Kidney (tissue), 14 donors: ENCODE data around the gene TMEM43. TPM values are rescaled to one million over a fixed set of nuclear protein-coding genes. Genes with fewer than 3 reads are reported as not detected.
A peak's percentile ranks its signal among the peaks of the same experiment; 100 is the strongest.

ENCODE experiments used
- DNase-seq, 5 donors: peaks; one replicate each; pipeline ENCODE4 v3.0.0-alpha.2; 2013 to 2020
- FAIRE-seq: peaks from 2 replicates; lab custom pipeline; 2012; peaks lifted over from hg19 to GRCh38; lab: Jason Lieb, UNC
- H3K27ac ChIP-seq, 2 donors: one replicate each; pipeline ENCODE4 v1.7.0; 2013; ENCODE audit warnings: low read depth in 2 of 2, low read length in 2 of 2, inconsistent platforms in 1 of 2
- H3K27me3 ChIP-seq: one replicate; pipeline ENCODE4 v1.7.1; 2013; ENCODE audit warnings: low read length, inconsistent platforms; ENCODE audit not compliant: control insufficient read depth, insufficient read depth
- H3K36me3 ChIP-seq, 3 donors: one replicate each; pipeline versions ENCODE4 v1.7.0 to v1.7.1; 2013; ENCODE audit warnings: low read length in 3 of 3, control low read depth in 1 of 3, inconsistent platforms in 1 of 3; ENCODE audit not compliant: insufficient read depth in 3 of 3, control insufficient read depth in 2 of 3
- H3K4me1 ChIP-seq, 3 donors: one replicate each; pipeline versions ENCODE4 v1.7.0 to v1.7.1; 2013; ENCODE audit warnings: low read length in 3 of 3, inconsistent platforms in 1 of 3, low read depth in 1 of 3; ENCODE audit not compliant: control insufficient read depth in 2 of 3, insufficient read depth in 2 of 3
- H3K4me3 ChIP-seq, 3 donors: one replicate each; pipeline versions ENCODE4 v1.7.0 to v1.8.1; 2013; ENCODE audit warnings: low read length in 3 of 3, control low read depth in 1 of 3, inconsistent platforms in 1 of 3
- H3K9ac ChIP-seq, 3 donors: one replicate each; pipeline versions ENCODE4 v1.7.0 to v1.7.1; 2013; ENCODE audit warnings: low read length in 3 of 3, control low read depth in 1 of 3, inconsistent platforms in 1 of 3
- H3K9me3 ChIP-seq, 3 donors: one replicate each; pipeline versions ENCODE4 v1.7.0 to v1.7.1; 2013; ENCODE audit warnings: low read length in 3 of 3, control low read depth in 1 of 3, inconsistent platforms in 1 of 3; ENCODE audit not compliant: control insufficient read depth in 2 of 3, insufficient read depth in 1 of 3
- CTCF ChIP-seq: IDR thresholded peaks from 3 replicates; pipeline ENCODE4 v1.5.1; 2012; ENCODE audit warnings: mild to moderate bottlenecking, moderate library complexity, borderline replicate concordance; ENCODE audit not compliant: insufficient read depth; ENCODE audit errors: extremely low read depth
- intact Hi-C: fragments of 100-400 bp; cut with DNase I; formaldehyde crosslinking; loops from one replicate; pipeline ENCODE4 v1.11.1; 2022
- polyA plus RNA-seq: library from polyadenylated mRNA; stranded (reverse); fragments of 350-450 nt; fragmentation: Illumina TruSeq; extraction: RNeasy Lipid Tissue Mini Kit (QIAGEN cat#74804); gene quantifications from one replicate; pipeline ENCODE4 v1.2.3, GENCODE V29; 2014; ENCODE audit warnings: low read depth, low replicate concordance; ENCODE audit not compliant: insufficient read depth
- total RNA-seq: library from RNA; stranded (reverse); fragmentation: NEBNext Ultra II Directional; extraction: Animal tissue kit (Norgen Biotek cat#: 25700); gene quantifications from one replicate; pipeline ENCODE4 v1.2.1, GENCODE V29; 2021
- donor health status: control.
- donor health status: control.
- donor health status: control.
- donor health status: control.
- donor health status: control.
- donor health status: DM: yes; HTN: yes; CAD: no.
- donor health status: Normal renal cell carcinoma (clear cell type).

Gene TMEM43
- total and polyA plus RNA-seq, 2 donors from 2014 or later: 27.6 to 86.5 TPM

- FAIRE-seq (no peak), DNase-seq (peak in 1 of 5 donors; percentile 21)
- no peak for TF ChIP-seq CTCF
- peaks cover 8 to 29% (median 15%) of the 10 kb centered on the region in 3 donors for H3K36me3 ChIP-seq
- no peak overlapping the region for H3K9ac ChIP-seq
- H3K27me3 ChIP-seq: no peaks in the 10 kb centered on the region
- H3K27ac ChIP-seq: no peak overlapping the region
- intact Hi-C loops: no loop called here
- no peaks in the 10 kb centered on the region for H3K9me3 ChIP-seq
- H3K4me1 ChIP-seq: peaks cover 0 to 24% (median 12%) of the 10 kb centered on the region in 3 donors
- no peak overlapping the region for H3K4me3 ChIP-seq
Observed at GRCh38 chr3:14127516-14128161, 2.8 kb downstream of the TMEM43 start.

- no peak overlapping the region for H3K27ac ChIP-seq
- no peaks in the 10 kb centered on the region for H3K27me3 ChIP-seq
- H3K4me3 ChIP-seq: no peak overlapping the region
- peaks cover 0 to 19% (median 12%) of the 10 kb centered on the region in 3 donors for H3K4me1 ChIP-seq
- intact Hi-C loops: no loop called here
- DNase-seq (no peak), FAIRE-seq (no peak)
- H3K36me3 ChIP-seq: peaks cover 8 to 34% (median 19%) of the 10 kb centered on the region in 3 donors
- TF ChIP-seq CTCF: no peak
- H3K9me3 ChIP-seq: no peaks in the 10 kb centered on the region
- no peak overlapping the region for H3K9ac ChIP-seq
Observed at GRCh38 chr3:14128724-14129123, 3.9 kb downstream of the TMEM43 start.

GRCh38 chr3:14129296-14129695 lies 4.4 kb downstream of the TMEM43 start:
- no peak overlapping the region for H3K27ac ChIP-seq
- FAIRE-seq: no peak
- H3K9me3 ChIP-seq: no peaks in the 10 kb centered on the region
- H3K36me3 ChIP-seq: peaks cover 8 to 34% (median 25%) of the 10 kb centered on the region in 3 donors
- no peaks in the 10 kb centered on the region for H3K27me3 ChIP-seq
- no peak for DNase-seq
- no peak overlapping the region for H3K9ac ChIP-seq
- intact Hi-C loops: no loop called here
- no peak for TF ChIP-seq CTCF
- H3K4me1 ChIP-seq: peaks cover 0 to 15% (median 12%) of the 10 kb centered on the region in 3 donors
- H3K4me3 ChIP-seq: no peak overlapping the region
